ENCODE measurements around the gene LDLRAD1. TPM values are rescaled to one million over a fixed set of nuclear protein-coding genes. Genes with fewer than 3 reads are reported as not detected.

The LDLRAD1 gene
- not detected in 2 replicates for total RNA-seq

GRCh38 chr1:54017979-54018378 lies at the start of gene LDLRAD1:
Gene LDLRAD1, minus strand, starts transcription at chr1:54018186. Its CDS starts 74 bp downstream, at chr1:54018112.

GRCh38 chr1:54052934-54053744 lies 35.2 kb upstream of the LDLRAD1 start, which contains the start of the genes TCEANC2 and TMEM59:
Gene TCEANC2, plus strand, starts transcription at chr1:54053608. Its CDS starts 815 bp downstream, at chr1:54054423.
Gene TMEM59, minus strand, starts transcription at chr1:54053204. Its CDS starts 16 bp downstream, at chr1:54053188.

Other genes with a start within 250 kb of the LDLRAD1 start
- 4.8 and 6.0 TPM in 2 replicates for gene NDC1, start 179.9 kb downstream of the LDLRAD1 start, total RNA-seq
- gene YIPF1, start 128.4 kb downstream of the LDLRAD1 start, total RNA-seq: 17.0 and 18.5 TPM in 2 replicates
- not detected in 2 replicates for gene DIO1, start 124.0 kb downstream of the LDLRAD1 start, total RNA-seq
- 12.5 and 24.7 TPM in 2 replicates for gene IFT25, start 72.5 kb downstream of the LDLRAD1 start, total RNA-seq
- gene LRRC42, start 71.8 kb downstream of the LDLRAD1 start, total RNA-seq: 18.5 and 20.3 TPM in 2 replicates
- 356 and 527 TPM in 2 replicates for gene TMEM59, start 35.0 kb upstream of the LDLRAD1 start, total RNA-seq
- gene TCEANC2, start 35.4 kb upstream of the LDLRAD1 start, total RNA-seq: 4.4 and 5.2 TPM in 2 replicates
- not detected in 2 replicates for gene CDCP2, start 134.8 kb upstream of the LDLRAD1 start, total RNA-seq
- 6.7 and 8.2 TPM in 2 replicates for gene CYB5RL, start 181.8 kb upstream of the LDLRAD1 start, total RNA-seq
- 27.6 and 39.6 TPM in 2 replicates for gene MRPL37, start 182.0 kb upstream of the LDLRAD1 start, total RNA-seq

Data from bronchial smooth muscle cell (primary cell).